MM.1S (cell line): ENCODE measurements around the gene OBSCN.

ENCODE experiments used
- EZH2 ChIP-seq: fragments of 300-600 bp; sonication (generic); optimal IDR thresholded peaks from 2 replicates; pipeline ENCODE3; 2017; ENCODE audit warnings: low read depth, mild to moderate bottlenecking, antibody characterized with exemption, low read length, mixed read lengths
- TF ChIP-seq, protein P1 (sequence below): fragments of 300-600 bp; sonication (generic); IDR thresholded peaks from 2 replicates; pipeline ENCODE4 v1.5.1; 2016; ENCODE audit warnings: antibody characterized with exemption, low read length, mixed read lengths

DNA sequence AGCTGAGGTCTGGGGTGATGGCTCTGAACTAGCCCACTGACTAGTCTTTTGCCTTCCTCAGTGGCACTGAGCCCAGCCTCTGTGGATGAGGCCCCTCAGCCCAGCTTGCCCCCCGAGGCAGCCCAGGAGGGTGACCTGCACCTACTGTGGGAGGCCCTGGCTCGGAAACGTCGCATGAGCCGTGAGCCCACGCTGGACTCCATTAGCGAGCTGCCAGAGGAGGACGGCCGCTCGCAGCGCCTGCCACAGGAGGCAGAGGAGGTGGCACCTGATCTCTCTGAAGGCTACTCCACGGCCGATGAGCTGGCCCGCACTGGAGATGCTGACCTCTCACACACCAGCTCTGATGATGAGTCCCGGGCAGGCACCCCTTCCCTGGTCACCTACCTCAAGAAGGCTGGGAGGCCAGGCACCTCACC is 111.0 kb downstream of the OBSCN start:
- TF ChIP-seq, protein P1, sequence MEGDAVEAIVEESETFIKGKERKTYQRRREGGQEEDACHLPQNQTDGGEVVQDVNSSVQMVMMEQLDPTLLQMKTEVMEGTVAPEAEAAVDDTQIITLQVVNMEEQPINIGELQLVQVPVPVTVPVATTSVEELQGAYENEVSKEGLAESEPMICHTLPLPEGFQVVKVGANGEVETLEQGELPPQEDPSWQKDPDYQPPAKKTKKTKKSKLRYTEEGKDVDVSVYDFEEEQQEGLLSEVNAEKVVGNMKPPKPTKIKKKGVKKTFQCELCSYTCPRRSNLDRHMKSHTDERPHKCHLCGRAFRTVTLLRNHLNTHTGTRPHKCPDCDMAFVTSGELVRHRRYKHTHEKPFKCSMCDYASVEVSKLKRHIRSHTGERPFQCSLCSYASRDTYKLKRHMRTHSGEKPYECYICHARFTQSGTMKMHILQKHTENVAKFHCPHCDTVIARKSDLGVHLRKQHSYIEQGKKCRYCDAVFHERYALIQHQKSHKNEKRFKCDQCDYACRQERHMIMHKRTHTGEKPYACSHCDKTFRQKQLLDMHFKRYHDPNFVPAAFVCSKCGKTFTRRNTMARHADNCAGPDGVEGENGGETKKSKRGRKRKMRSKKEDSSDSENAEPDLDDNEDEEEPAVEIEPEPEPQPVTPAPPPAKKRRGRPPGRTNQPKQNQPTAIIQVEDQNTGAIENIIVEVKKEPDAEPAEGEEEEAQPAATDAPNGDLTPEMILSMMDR, result no peak
- no peak for TF ChIP-seq EZH2
